Stimulated activated CD4-positive, alpha-beta T cell treated with anti-CD3 and anti-CD28 coated beads, TNF-alpha, amount 100 ng/mL, for 1 hour (primary cell): Measurements from ENCODE around the gene SLC44A3.
A peak's percentile ranks its signal among the peaks of the same experiment; 100 is the strongest.

Source experiments
- DNase-seq, 3 donors: peaks; one replicate each; pipeline ENCODE4 v3.0.0-alpha.2; 2020; ENCODE audit warnings: low read depth in 3 of 3, low spot score in 1 of 3

The SLC44A3 gene

GRCh38 chr1:94905207-94905606 is 85.0 kb downstream of the SLC44A3 start:
- DNase-seq: no peak

GRCh38 chr1:94906382-94906781 is 86.2 kb downstream of the SLC44A3 start:
- no peak for DNase-seq

GRCh38 chr1:94907136-94907535 is 87.0 kb downstream of the SLC44A3 start:
- no peak for DNase-seq

- no peak for DNase-seq
These were observed 88.0 kb downstream of the SLC44A3 start for GRCh38 chr1:94908190-94908589.

- DNase-seq: no peak
These were observed 88.8 kb downstream of the SLC44A3 start for GRCh38 chr1:94908965-94909364.

- no peak for DNase-seq
These were observed 89.3 kb downstream of the SLC44A3 start for GRCh38 chr1:94909486-94909885.

- DNase-seq: no peak
These were observed 92.4 kb downstream of the SLC44A3 start for GRCh38 chr1:94912263-94913184.

GRCh38 chr1:94917251-94917650 is 97.1 kb downstream of the SLC44A3 start:
- DNase-seq: no peak

GRCh38 chr1:94919241-94920030 is 99.3 kb downstream of the SLC44A3 start:
- DNase-seq: no peak

GRCh38 chr1:94920061-94920460 is 99.9 kb downstream of the SLC44A3 start:
- no peak for DNase-seq

GRCh38 chr1:94921977-94922376 is 101.8 kb downstream of the SLC44A3 start:
- no peak for DNase-seq

GRCh38 chr1:94922761-94923331 is 102.7 kb downstream of the SLC44A3 start:
- no peak for DNase-seq

GRCh38 chr1:94925004-94925403 is 104.8 kb downstream of the SLC44A3 start:
- no peak for DNase-seq

- DNase-seq: no peak
These were observed 105.5 kb downstream of the SLC44A3 start for GRCh38 chr1:94925561-94926125.

GRCh38 chr1:94926126-94926914 is 106.2 kb downstream of the SLC44A3 start:
- peak in 1 of 3 donors; percentile 15 for DNase-seq

GRCh38 chr1:94926915-94927404 is 106.8 kb downstream of the SLC44A3 start, which contains the start of gene CNN3:
Gene CNN3 (minus strand): TSS chr1:94927110. CDS start chr1:94926894, 216 bp downstream.
- DNase-seq: peak; percentile 22 to 56 (median 41)

- no peak for DNase-seq
These were observed 107.4 kb downstream of the SLC44A3 start for GRCh38 chr1:94927405-94928175.

GRCh38 chr1:94928293-94928939 is 108.3 kb downstream of the SLC44A3 start:
- DNase-seq: no peak
